Islet precursor cell (in vitro differentiated cells): ENCODE data around the gene SNX24.
"Not testable (repeated sequence)": the region's sequence is repeated elsewhere in the genome, so short reads cannot be mapped to it uniquely, and the experiment has no call there.

Experiments
- DNase-seq: peaks from one replicate; pipeline ENCODE4 v3.0.0-alpha.2; 2018

The SNX24 gene

DNA sequence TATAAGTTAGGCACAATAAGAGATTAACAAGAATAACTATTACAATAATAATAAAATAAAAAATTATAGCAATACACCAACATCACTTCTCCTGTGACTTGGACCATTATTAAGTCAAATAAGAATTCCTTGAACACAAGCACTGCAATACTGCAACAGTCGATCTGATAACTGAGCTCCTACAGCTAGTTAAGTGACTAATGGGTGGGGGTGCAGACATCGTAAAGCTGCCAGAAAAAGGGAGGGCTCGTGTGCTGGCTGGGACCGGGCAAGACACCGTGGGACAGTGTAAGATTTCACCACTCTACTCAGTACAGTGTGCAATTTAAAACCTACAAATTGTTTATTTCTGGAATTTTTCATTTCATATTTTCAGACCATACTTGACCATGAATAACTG, 78.8 kb downstream of the SNX24 start:
- peak; percentile 84 for DNase-seq

DNA sequence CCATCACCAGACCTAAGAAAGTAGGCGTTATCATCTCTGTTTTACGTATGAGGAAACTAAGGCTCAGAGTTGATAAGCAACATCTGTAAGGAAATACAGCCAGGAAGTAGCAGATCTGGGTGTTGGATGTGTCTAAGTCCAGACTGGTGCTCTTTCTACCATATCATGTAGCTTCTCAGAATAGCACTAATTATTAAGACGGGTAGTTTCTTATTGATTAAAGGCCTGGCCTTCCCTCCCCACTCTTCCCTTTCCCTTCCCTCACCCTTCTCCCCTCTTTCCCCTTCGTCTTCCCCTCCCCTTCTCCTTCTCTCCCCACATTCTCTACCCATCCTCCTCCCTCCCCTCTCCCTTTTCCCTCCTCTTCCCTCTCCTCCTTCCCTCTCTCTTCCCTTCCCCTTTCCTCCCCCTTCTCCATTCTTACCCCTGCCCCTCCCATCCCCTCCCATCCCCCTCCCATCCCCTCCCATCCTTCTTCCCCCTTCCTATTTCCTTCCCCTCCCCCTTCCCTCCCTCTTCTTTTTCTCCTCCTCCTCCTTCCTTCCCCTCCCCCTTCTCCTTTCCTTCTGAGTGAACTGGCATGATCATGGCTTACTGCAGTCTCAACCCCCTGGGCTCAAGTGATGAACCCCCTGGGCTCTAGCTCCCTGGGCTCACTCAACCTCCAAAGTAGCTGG, 79.4 kb downstream of the SNX24 start:
- no peak for DNase-seq

- DNase-seq = no peak
Measured at GRCh38 chr5:122929001-122929400, 83.6 kb downstream of the SNX24 start.

GRCh38 chr5:122929980-122930379, 84.6 kb downstream of the SNX24 start:
- no peak for DNase-seq

GRCh38 chr5:122933956-122934355, 88.5 kb downstream of the SNX24 start:
- no peak for DNase-seq

- no peak for DNase-seq
Measured at GRCh38 chr5:122936088-122936487, 90.7 kb downstream of the SNX24 start.

DNA sequence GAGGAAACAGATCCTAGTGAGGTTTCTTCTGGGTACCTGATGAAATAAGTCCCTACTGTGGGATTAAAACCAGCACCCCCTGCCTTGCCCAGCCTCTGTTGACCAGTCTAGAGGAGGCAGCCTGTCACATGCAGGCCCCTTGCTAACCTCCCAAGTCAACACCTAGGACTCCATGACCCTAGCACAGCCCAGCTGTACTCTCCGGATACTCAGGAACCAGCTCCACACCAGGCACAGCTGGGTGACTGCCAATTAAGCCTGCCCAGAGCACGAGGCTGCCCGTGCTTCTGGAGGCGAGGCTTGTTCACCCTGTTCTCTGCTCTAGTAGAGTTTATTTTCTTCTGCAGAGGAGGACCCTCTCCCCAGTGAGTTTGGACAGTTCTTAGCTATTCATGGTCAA, 92.5 kb downstream of the SNX24 start:
- no peak for DNase-seq

DNA sequence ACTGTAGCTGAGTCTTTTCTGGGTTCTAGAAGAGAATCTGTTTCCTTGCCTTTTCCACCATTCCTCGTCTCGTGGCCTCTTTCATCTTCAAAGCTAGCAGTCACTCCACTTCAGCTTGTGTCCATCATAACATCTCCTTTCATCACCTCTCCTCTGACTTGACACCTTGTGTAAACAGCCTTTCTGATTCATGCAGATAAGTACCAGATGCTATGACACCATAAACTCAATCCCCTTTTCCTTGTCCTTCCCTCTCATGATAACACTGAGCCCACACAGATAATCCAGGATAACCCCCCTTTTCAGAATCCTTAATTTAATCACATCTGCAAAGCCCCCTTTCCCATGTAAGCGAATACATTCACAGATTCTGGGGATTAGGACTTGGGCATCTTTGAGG, 95.5 kb downstream of the SNX24 start:
- DNase-seq = no peak

- DNase-seq = no peak
Measured at GRCh38 chr5:122941737-122942136, 96.3 kb downstream of the SNX24 start.

DNA sequence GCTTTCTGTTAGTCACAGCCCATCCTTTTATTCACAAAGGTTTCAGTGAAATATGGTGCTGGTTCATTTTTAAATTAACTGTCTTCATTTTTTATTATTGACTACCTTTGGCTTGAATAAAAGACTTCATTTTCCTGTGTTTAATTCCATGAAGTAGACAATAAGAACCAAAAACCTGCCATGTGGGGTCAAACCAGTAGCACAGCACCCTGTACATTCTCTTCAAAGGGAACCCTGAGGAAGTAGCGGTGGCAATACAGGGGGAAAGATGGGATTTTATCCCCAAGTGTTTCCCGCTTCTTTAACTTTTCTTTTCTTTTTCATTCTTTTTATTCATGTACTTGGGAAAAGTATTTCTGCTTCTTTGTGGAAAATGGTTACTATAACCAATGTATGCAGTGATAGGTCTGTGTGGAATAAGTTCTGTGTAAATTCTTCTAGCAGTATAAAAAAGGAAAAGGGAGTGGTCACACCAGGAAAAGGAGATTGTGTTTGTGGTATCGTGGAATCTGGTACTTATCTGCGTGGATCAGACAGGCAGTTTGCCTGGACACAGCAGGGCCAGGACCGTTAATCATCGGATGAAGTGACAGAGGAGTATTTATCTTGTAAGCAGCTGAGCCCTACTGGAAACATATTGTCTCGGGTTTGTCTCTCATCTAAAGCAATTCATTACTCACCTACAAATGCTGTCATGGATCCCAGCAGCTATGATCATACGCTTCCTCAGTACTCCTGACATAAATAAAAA, 96.9 kb downstream of the SNX24 start:
- DNase-seq = peak; percentile 64

DNA sequence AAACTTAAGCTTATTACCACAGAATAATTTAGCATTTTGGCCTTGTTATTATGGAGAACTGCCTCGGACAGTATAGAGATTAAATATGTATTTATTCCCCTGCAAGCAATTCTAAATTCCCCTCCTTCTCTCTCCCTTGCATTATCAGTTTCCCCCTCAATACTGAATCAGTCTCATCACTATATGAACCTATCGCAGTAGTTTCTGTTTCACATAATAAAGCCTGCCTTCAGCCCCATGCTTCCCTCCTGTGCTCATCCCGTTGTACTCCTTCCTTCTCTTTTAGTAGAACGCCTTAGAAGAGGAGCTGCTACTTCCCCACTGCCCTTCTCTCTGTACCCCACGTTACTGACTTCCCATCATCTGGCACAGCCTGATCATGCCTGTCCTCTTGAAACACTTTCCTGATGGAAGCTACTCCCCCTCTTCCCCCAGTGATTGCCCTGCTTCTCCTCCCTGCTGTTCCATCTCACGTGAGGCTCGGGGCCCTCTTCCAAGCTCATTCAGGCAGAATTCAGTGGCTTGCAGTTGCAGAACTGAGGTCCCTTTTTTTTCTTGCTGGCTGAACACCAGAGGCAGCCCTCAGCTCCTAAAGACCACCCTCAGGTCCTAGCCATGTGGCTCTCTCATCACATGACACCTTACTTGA, 97.8 kb downstream of the SNX24 start:
- no peak for DNase-seq

- DNase-seq = no peak
Measured at GRCh38 chr5:122944051-122944450, 98.6 kb downstream of the SNX24 start.

DNA sequence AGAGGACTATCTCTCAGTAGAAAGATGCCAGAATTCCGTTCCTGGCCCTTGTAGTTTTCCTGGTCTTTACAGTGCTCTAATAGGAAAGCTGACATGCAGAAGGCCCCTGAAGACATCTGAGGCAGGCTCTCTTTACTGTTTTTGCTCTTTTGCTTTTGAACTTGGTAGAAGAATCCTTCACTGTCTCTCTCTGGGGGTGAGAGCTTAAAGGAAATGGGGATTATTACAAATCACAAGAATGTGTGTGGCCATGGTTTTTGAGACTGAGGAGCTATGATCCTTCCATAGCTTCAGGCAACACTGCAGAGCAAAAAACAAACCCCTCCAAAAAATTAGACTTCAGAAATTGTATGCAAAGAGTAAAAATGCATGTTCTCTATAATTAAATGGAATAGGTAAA, 102.0 kb downstream of the SNX24 start:
- no peak for DNase-seq

- DNase-seq = no peak
Measured at GRCh38 chr5:122947772-122948171, 102.4 kb downstream of the SNX24 start.

DNA sequence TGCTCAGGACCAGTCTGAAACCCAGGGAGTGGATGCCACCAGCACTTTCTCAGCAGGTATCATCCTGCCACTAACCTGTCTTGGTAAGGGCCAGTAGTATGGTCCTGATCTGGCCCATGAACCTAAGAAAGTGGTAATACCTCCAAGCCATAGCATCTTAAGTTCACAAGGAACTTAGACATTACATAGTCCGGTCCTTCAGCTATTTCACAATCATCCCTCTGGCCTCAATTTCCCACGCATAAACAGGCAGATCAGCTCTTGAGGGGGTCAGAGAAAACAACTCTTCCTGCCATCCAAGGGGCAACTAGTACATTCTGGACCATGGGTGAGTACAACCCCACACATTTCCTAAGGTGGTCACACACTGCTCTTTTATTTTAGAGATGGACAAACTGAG, 102.9 kb downstream of the SNX24 start:
- DNase-seq = no peak

- no peak for DNase-seq
Measured at GRCh38 chr5:122951658-122952057, 106.2 kb downstream of the SNX24 start.

- DNase-seq = no peak
Measured at GRCh38 chr5:122954719-122955118, 109.3 kb downstream of the SNX24 start.

DNA sequence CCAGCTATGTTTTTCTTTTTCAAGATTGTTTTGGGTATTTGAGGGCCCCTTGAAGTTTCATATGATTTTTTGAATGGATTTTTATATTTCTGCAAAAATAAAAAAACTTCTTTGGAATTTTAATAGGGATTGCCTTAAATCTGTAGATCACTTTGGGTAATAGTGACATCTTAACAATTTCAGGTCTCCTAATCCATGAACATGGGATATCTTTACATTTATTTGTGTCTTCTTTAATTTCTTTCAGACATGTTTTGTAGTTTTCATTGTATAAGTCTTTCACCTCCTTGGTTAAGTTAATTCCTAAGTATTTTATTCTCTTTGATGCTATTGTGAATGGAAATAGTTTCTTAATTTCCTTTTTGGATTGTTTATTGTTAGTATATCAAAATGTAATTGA, 112.0 kb downstream of the SNX24 start:
- DNase-seq = no peak

DNA sequence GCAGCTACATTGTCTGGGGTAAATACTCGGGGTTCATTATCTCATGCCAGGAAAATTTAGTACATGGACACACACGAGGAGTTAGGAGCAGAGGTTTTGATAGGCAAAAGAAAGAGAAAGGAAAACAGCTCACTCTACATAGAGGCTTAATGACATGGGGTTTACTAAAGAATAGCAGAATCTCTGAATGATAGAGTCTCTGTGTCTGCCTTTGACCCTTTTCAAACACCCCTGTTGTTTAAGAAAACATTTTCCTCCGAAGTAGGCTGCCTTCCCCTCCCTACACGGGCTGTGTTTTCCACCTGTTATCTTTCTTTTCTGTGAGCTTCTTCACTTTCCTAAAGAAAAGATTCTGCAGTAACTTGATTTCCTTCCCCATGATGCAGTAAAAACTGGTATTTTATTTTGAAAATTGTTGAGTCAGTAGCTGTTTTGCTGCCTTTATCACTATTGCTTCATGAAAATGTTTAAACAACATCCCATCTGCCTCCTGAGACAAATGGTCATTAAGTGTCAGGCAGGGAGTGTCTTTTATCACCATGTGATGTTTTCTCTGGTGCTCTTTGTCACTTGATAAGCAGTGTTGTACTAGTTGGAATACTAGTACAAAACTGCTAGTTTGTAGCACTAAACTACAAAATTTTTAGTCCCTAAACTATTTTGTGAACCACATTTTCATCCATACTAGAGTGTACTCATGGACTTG, 114.5 kb downstream of the SNX24 start:
- DNase-seq = no peak

DNA sequence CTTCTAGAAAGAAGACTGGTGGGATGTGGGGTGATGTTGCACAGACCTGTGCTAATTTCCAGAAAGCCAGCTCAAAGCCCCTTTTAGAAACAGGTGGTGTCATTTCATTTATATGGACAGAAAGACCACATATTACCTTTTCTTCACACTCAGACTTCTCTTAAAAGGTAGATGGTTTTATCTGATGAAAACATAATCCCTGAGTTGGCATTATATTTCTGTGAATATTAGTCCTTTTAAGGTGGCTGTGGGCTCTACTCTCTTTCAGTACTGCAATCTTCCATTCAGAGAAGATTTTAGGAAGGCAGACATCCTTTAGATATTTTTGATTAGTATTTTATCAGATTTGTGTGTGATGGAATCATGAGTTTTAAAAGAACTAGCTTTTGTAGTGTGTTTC, 117.9 kb downstream of the SNX24 start:
- no peak for DNase-seq

DNA sequence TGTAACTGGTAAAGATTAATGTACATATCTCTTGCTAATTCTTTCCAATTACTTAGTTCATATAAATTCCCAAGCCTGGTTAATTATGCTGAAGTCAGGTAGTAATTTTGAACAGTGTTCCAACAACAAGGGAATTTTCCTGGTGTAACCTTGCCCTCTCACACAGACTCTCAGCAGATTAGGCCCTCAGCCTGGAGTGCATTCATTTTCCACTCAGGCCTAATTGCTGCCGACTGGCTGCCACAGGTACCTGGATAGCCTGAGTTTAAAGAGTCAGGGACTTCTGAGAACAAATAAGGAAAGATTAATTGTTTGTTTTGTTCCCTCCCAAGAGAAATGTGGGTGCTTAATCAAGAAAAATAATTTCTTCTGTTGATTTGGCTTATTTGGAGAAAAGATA, 119.7 kb downstream of the SNX24 start:
- DNase-seq = peak; percentile 59

GRCh38 chr5:122967085-122967484, 121.7 kb downstream of the SNX24 start:
- no peak for DNase-seq

DNA sequence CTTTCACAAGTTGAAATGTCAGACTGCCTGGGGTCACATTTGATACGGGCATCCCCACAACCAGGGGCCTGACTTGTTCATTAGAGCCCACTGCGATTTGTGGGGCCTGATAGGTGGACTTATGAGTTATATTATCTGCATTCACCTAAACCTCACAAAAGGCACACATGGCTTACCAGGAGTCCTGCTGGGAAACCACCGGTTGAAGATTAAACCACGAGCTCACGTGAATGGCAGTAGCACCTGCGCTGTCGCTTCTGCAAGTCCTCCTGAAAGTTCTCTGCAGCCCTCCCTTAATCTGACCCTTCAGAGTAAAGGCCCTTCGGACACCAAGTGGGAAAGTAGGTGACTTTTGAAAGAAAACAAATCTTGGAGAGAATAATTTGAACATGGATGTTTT, 122.2 kb downstream of the SNX24 start:
- no peak for DNase-seq

- not testable (repeated sequence) for DNase-seq
Measured at GRCh38 chr5:122968056-122968455, 122.6 kb downstream of the SNX24 start.
